OCI-LY1 (cell line): ENCODE data around the gene PIP4K2A.
A peak's percentile ranks its signal among the peaks of the same experiment; 100 is the strongest.

Source experiments
- H2AFZ ChIP-seq: fragments of 200-600 bp; sonication (generic), shearing (Covaris generic); 2 replicates; pipeline ENCODE4 v1.6.0; 2014; ENCODE audit warnings: antibody characterized with exemption, mild to moderate bottlenecking, low read length
- H3F3A ChIP-seq: fragments of 200-600 bp; sonication (generic), shearing (Covaris generic); 2 replicates; pipeline ENCODE4 v1.6.0; 2014; ENCODE audit warnings: mild to moderate bottlenecking, antibody characterized with exemption, low read length, moderate library complexity; ENCODE audit not compliant: insufficient read depth
- H3K27ac ChIP-seq: fragments of 200-600 bp; sonication (generic); 2 replicates; pipeline ENCODE4 v1.5.1; 2014; ENCODE audit warnings: low read length, mixed run types, mild to moderate bottlenecking, low read depth; ENCODE audit not compliant: poor library complexity, severe bottlenecking
- H3K27me3 ChIP-seq: fragments of 200-600 bp; sonication (generic); 2 replicates; pipeline ENCODE4 v1.6.0; 2014; ENCODE audit warnings: antibody characterized with exemption, mild to moderate bottlenecking, low read length, moderate library complexity; ENCODE audit not compliant: insufficient read depth
- H3K36me3 ChIP-seq: fragments of 200-600 bp; sonication (generic); 2 replicates; pipeline ENCODE4 v1.6.1; 2014; ENCODE audit warnings: mild to moderate bottlenecking, antibody characterized with exemption, low read length, moderate library complexity, mixed read lengths; ENCODE audit not compliant: insufficient read depth
- H3K4me1 ChIP-seq: fragments of 200-600 bp; sonication (generic); 2 replicates; pipeline ENCODE4 v1.5.1; 2014; ENCODE audit warnings: mild to moderate bottlenecking, low read length, moderate library complexity; ENCODE audit not compliant: insufficient read depth, severe bottlenecking
- H3K4me2 ChIP-seq: fragments of 200-600 bp; sonication (generic), shearing (Covaris generic); 2 replicates; pipeline ENCODE4 v1.6.1; 2014; ENCODE audit warnings: low read length
- H3K4me3 ChIP-seq: fragments of 200-600 bp; sonication (generic); 2 replicates; pipeline ENCODE4 v1.5.1; 2014; ENCODE audit warnings: low read length, low read depth, mild to moderate bottlenecking, mixed read lengths; ENCODE audit not compliant: poor library complexity, severe bottlenecking
- H3K79me2 ChIP-seq: fragments of 200-600 bp; shearing (Covaris generic); 2 replicates; pipeline ENCODE4 v1.6.1; 2016; ENCODE audit warnings: mixed run types, low read length, mixed read lengths; ENCODE audit not compliant: insufficient read depth
- H3K9ac ChIP-seq: fragments of 200-600 bp; sonication (generic), shearing (Covaris generic); 2 replicates; pipeline ENCODE4 v1.6.1; 2014; ENCODE audit warnings: mild to moderate bottlenecking, low read length, mixed read lengths
- H3K9me2 ChIP-seq: fragments of 200-600 bp; sonication (generic), shearing (Covaris generic); 2 replicates; pipeline ENCODE4 v1.6.1; 2014; ENCODE audit warnings: low read depth, mild to moderate bottlenecking, low read length, mixed read lengths
- H3K9me3 ChIP-seq: fragments of 200-600 bp; shearing (Covaris generic); 2 replicates; pipeline ENCODE4 v1.6.1; 2014; ENCODE audit warnings: low read length, mixed read lengths
- H4K20me1 ChIP-seq: fragments of 200-600 bp; sonication (generic), shearing (Covaris generic); 2 replicates; pipeline ENCODE4 v1.6.0; 2016; ENCODE audit warnings: mild to moderate bottlenecking, low read length; ENCODE audit not compliant: insufficient read depth
- EZH2 ChIP-seq: fragments of 200-600 bp; sonication (generic), shearing (Covaris generic); IDR thresholded peaks from 2 replicates; pipeline ENCODE4 v1.8.0; 2017; ENCODE audit warnings: borderline replicate concordance, mixed run types, mild to moderate bottlenecking, antibody characterized with exemption, low read length, moderate library complexity, mixed read lengths
- TF ChIP-seq, protein P1 (sequence below): fragments of 200-600 bp; sonication (generic), shearing (Covaris generic); IDR thresholded peaks from 2 replicates; pipeline ENCODE4 v1.5.1; 2017; ENCODE audit warnings: mild to moderate bottlenecking, antibody characterized with exemption, low read length, moderate library complexity, mixed read lengths

The PIP4K2A gene

DNA sequence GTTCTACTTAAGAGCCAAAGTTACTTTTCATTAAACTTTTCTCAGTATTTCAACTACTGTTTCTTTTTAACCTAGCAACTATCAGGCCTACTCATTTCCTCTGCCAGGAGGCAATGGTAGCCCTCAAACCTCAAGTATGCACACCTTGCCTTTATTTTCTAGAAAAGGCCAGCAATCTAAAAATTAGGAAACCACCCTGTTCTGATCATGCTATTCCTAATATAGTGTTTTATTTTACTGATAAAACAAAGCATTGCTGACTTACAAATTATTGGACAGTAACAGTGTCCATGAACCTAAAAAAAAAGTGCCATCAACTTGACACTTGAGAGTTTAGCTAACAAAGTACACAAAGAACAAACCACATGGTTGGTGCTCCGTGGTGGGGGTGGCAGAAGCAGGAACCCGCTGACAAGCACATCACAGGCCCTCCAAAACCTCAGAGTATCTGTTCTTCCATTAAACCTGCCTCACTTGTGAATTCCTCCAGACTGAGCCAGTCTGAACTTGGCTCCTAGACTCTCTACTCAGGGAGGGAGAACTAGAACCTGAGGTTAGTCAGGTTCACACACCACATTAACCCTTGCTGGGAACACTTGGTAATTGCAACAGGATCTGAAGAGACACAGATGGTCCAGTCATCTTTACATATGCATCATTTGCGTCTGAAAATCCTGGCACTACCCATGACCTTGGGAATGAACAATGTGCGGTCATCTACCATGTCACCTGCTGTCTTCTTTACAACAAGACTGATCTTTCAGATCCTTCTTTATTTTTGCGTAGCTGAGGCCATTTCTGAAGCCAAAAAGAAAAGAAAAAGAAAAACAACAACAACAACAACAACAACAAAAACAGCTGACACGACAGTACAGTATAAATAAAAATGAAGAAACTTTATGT, 31.9 kb downstream of the PIP4K2A start:
- Histone ChIP-seq H3K4me2 (peak overlapping the region; percentile 39; the same call in 1 of the 2 replicates), H3F3A (no peaks in the 10 kb centered on the region), H2AFZ (no peak overlapping the region), H3K79me2 (no peaks in the 10 kb centered on the region), H3K36me3 (no peaks in the 10 kb centered on the region), H3K9me2 (no peaks in the 10 kb centered on the region), H3K4me3 (no peak overlapping the region), H3K27ac (peak overlapping the region; percentile 66), H3K9me3 (no peaks in the 10 kb centered on the region), H3K9ac (no peak overlapping the region), H3K4me1 (peaks cover 37% of the 10 kb centered on the region), H4K20me1 (peaks cover 3% of the 10 kb centered on the region; the same call in 1 of the 2 replicates), H3K27me3 (no peaks in the 10 kb centered on the region)
- TF ChIP-seq, protein P1, sequence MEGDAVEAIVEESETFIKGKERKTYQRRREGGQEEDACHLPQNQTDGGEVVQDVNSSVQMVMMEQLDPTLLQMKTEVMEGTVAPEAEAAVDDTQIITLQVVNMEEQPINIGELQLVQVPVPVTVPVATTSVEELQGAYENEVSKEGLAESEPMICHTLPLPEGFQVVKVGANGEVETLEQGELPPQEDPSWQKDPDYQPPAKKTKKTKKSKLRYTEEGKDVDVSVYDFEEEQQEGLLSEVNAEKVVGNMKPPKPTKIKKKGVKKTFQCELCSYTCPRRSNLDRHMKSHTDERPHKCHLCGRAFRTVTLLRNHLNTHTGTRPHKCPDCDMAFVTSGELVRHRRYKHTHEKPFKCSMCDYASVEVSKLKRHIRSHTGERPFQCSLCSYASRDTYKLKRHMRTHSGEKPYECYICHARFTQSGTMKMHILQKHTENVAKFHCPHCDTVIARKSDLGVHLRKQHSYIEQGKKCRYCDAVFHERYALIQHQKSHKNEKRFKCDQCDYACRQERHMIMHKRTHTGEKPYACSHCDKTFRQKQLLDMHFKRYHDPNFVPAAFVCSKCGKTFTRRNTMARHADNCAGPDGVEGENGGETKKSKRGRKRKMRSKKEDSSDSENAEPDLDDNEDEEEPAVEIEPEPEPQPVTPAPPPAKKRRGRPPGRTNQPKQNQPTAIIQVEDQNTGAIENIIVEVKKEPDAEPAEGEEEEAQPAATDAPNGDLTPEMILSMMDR, result no peak
- no peak for TF ChIP-seq EZH2

DNA sequence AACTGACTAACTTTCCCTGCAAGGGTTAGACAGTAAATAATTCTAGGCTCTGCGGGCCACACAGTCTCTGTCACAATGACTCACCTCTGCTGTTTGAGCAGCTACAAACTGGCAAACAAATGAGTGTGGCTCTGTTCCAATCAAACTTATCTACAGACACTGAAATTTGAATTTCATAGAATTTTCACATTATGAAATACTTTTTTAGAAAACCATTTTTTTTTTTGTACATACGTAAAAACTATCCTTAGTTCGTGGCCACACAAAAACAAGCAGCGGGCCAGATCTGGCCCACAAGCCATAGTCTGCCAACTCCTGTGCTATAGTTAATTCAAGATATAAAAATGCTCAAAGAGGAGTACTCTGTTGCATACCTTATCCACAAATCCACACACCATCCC, 32.6 kb downstream of the PIP4K2A start:
- H3K4me2 ChIP-seq, result no peak overlapping the region
- no peak overlapping the region for H3K4me3 ChIP-seq
- TF ChIP-seq EZH2, result no peak
- TF ChIP-seq, protein P1, result no peak
- no peaks in the 10 kb centered on the region for H3F3A ChIP-seq
- peaks cover 37% of the 10 kb centered on the region for H3K4me1 ChIP-seq
- no peaks in the 10 kb centered on the region for H3K9me2 ChIP-seq
- H4K20me1 ChIP-seq, result peaks cover 3% of the 10 kb centered on the region; the same call in 1 of the 2 replicates
- no peaks in the 10 kb centered on the region for H3K9me3 ChIP-seq
- no peak overlapping the region for H3K9ac ChIP-seq
- H3K36me3 ChIP-seq, result no peaks in the 10 kb centered on the region
- peak overlapping the region; percentile 66 for H3K27ac ChIP-seq
- no peak overlapping the region for H2AFZ ChIP-seq
- H3K27me3 ChIP-seq, result no peaks in the 10 kb centered on the region
- H3K79me2 ChIP-seq, result no peaks in the 10 kb centered on the region

DNA sequence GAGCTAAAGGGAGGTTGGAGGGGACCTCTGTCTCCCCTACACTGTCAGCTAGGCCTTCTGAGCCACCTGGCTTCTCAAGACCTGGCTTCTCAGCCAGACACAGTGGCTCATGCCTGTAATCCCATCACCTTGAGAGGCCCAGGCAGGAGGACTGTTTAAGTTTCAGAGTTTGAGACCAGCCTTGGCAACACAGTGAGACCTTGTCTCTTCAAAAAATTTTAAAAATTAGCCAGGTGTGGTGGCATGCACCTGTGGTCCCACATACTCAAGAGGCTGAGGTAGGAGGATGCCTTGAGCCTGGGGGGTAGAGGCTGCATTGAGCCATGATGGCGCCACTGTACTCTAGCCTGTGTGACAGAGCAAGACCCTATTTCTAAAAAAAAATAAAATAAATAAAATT, 33.1 kb downstream of the PIP4K2A start:
- TF ChIP-seq, protein P1, result no peak
- no peak for TF ChIP-seq EZH2
- Histone ChIP-seq H3K4me2 (no peak overlapping the region), H3K9me2 (no peaks in the 10 kb centered on the region), H3K36me3 (no peaks in the 10 kb centered on the region), H3K4me1 (peaks cover 37% of the 10 kb centered on the region), H2AFZ (no peak overlapping the region), H3K79me2 (no peaks in the 10 kb centered on the region), H3K27ac (no peak overlapping the region), H3K9ac (no peak overlapping the region), H3F3A (no peaks in the 10 kb centered on the region), H3K27me3 (no peaks in the 10 kb centered on the region), H3K4me3 (no peak overlapping the region), H4K20me1 (peaks cover 3% of the 10 kb centered on the region; the same call in 1 of the 2 replicates), H3K9me3 (no peaks in the 10 kb centered on the region)
